B cell (primary cell): Measurements from ENCODE around the gene CAPN12. TPM values are rescaled to one million over a fixed set of nuclear protein-coding genes. Genes with fewer than 3 reads are reported as not detected.
"Not testable (repeated sequence)": the region's sequence is repeated elsewhere in the genome, so short reads cannot be mapped to it uniquely, and the experiment has no call there.

Experiments
- ATAC-seq: fragments of 200-7000 bp; cut with Tn5 transposase; one replicate; pipeline ENCODE4 v1.10.0; 2021; ENCODE audit warnings: low read depth, mild to moderate bottlenecking, moderate number of reproducible peaks, moderate library complexity
- CTCF ChIA-PET: fragments of 350-600 bp; sonication (Branson Sonifier 250); formaldehyde crosslinking; loops from one replicate; lab custom pipeline; 2021; ENCODE audit warnings: antibody characterized with exemption, inconsistent platforms; lab: Charles Lee
- POLR2A ChIA-PET: fragments of 350-600 bp; sonication (Branson Sonifier 250); formaldehyde crosslinking; loops from one replicate; lab custom pipeline; 2021; ENCODE audit warnings: antibody characterized with exemption; lab: Charles Lee
- DNase-seq: peaks from one replicate; pipeline ENCODE4 v3.0.0; 2013
- H2AFZ ChIP-seq: 2 replicates; pipeline ENCODE4 v1.6.1; 2012; ENCODE audit warnings: mild to moderate bottlenecking, low read depth, low read length; ENCODE audit not compliant: insufficient read depth, poor library complexity, severe bottlenecking
- H3K27ac ChIP-seq, 2 donors: 1 replicate in 1 of 2; 2 replicates in 1 of 2; pipeline ENCODE4 v1.5.1; 2012 to 2013; ENCODE audit warnings: low read length in 2 of 2, mild to moderate bottlenecking in 2 of 2, moderate library complexity in 1 of 2
- H3K27me3 ChIP-seq, 4 experiments: fragments of 200-600 bp in 1 of 4; sonication (generic) in 1 of 4; replicated peaks in 1 of 4; 1 replicate in 2 of 4; 2 replicates in 2 of 4; pipeline versions ENCODE4 v1.6.1 to v1.7.0; 2013 to 2016; ENCODE audit warnings: low read length in 3 of 4, mild to moderate bottlenecking in 2 of 4, mixed read lengths in 1 of 4, moderate library complexity in 1 of 4; ENCODE audit not compliant: insufficient read depth in 4 of 4, control insufficient read depth in 3 of 4; ENCODE audit errors: control extremely low read depth in 1 of 4
- H3K36me3 ChIP-seq, 2 experiments: replicated peaks in 1 of 2; 1 replicate in 1 of 2; 2 replicates in 1 of 2; pipeline versions ENCODE4 v1.6.1 to v1.7.1; 2013; ENCODE audit warnings: low read length in 1 of 2; ENCODE audit not compliant: insufficient read depth in 2 of 2, control insufficient read depth in 1 of 2; ENCODE audit errors: control extremely low read depth in 1 of 2, extremely low read depth in 1 of 2
- H3K4me1 ChIP-seq, 2 donors: fragments of 200-600 bp in 1 of 2; sonication (generic) in 1 of 2; 1 replicate in 1 of 2; 2 replicates in 1 of 2; pipeline versions ENCODE4 v1.5.1 to v1.6.1; 2013 to 2017; ENCODE audit warnings: low read length in 2 of 2; ENCODE audit not compliant: control insufficient read depth in 2 of 2, insufficient read depth in 2 of 2
- H3K4me2 ChIP-seq: replicated peaks from 2 replicates; pipeline ENCODE3; 2012; ENCODE audit warnings: mild to moderate bottlenecking, low read depth, low read length; ENCODE audit not compliant: poor library complexity, severe bottlenecking
- H3K4me3 ChIP-seq, 5 experiments: fragments of 200-600 bp in 1 of 5; sonication (generic) in 1 of 5; 1 replicate in 3 of 5; 2 replicates in 2 of 5; pipeline versions ENCODE4 v1.5.1 to v1.7.0; 2011 to 2016; ENCODE audit warnings: low read length in 4 of 5, mild to moderate bottlenecking in 4 of 5, low read depth in 2 of 5, control low read depth in 1 of 5, moderate library complexity in 1 of 5; ENCODE audit not compliant: insufficient read depth in 1 of 5; ENCODE audit errors: control extremely low read depth in 1 of 5, extremely low read depth in 1 of 5
- H3K79me2 ChIP-seq: fragments of 200-600 bp; sonication (generic); one replicate; pipeline ENCODE4 v1.6.0; 2016; ENCODE audit warnings: low read length; ENCODE audit not compliant: control insufficient read depth, insufficient read depth
- H3K9ac ChIP-seq: fragments of 200-600 bp; sonication (generic); 2 replicates; pipeline ENCODE4 v1.6.1; 2017; ENCODE audit warnings: mild to moderate bottlenecking, low read length, moderate library complexity
- H3K9me3 ChIP-seq, 3 donors: one replicate each; pipeline versions ENCODE4 v1.6.1 to v1.7.1; 2013; ENCODE audit warnings: low read length in 2 of 3; ENCODE audit not compliant: control insufficient read depth in 2 of 3, insufficient read depth in 1 of 3; ENCODE audit errors: control extremely low read depth in 1 of 3
- H4K20me1 ChIP-seq: 2 replicates; pipeline ENCODE4 v1.6.0; 2012; ENCODE audit warnings: mild to moderate bottlenecking, low read length; ENCODE audit not compliant: insufficient read depth, control insufficient read depth, poor library complexity, severe bottlenecking
- H3K27ac Mint-ChIP-seq: one replicate; pipeline ENCODE4 v1.8.0; 2021; ENCODE audit warnings: mixed read lengths
- H3K27me3 Mint-ChIP-seq: one replicate; pipeline ENCODE4 v1.8.0; 2021; ENCODE audit warnings: mixed read lengths
- H3K4me1 Mint-ChIP-seq: one replicate; pipeline ENCODE4 v1.8.0; 2021; ENCODE audit warnings: mixed read lengths
- H3K4me3 Mint-ChIP-seq: one replicate; pipeline ENCODE4 v1.8.0; 2021; ENCODE audit warnings: mixed read lengths
- H3K9me3 Mint-ChIP-seq: one replicate; pipeline ENCODE4 v1.8.0; 2022; ENCODE audit warnings: mixed read lengths; ENCODE audit not compliant: insufficient read depth
- CTCF ChIP-seq: fragments of 200-600 bp; IDR thresholded peaks from one replicate; pipeline ENCODE4 v1.8.0; 2022; ENCODE audit warnings: antibody characterized with exemption, mild to moderate bottlenecking
- EZH2 ChIP-seq: IDR thresholded peaks from 2 replicates; pipeline ENCODE4 v1.6.1; 2012; ENCODE audit warnings: borderline replicate concordance, low read depth, mild to moderate bottlenecking, moderate library complexity, low read length; ENCODE audit not compliant: insufficient read depth, poor library complexity, severe bottlenecking
- WGBS: methylation state at CpG from one replicate; pipeline ENCODE4 v1.1.5; 2013; ENCODE audit warnings: missing lambda C conversion rate; ENCODE audit not compliant: insufficient coverage; 5-methylcytosine and 5-hydroxymethylcytosine counted together
- intact Hi-C: fragments of 100-400 bp; cut with micrococcal nuclease; formaldehyde crosslinking; loops from one replicate; pipeline ENCODE4 v1.10.0; 2022
- polyA plus RNA-seq: library from polyadenylated mRNA; depleted of rRNA; stranded (reverse); fragments of >200 nt; gene quantifications from 2 replicates; pipeline ENCODE4 v1.2.3, GENCODE V29; 2012
- total RNA-seq, 2 donors: library from RNA; stranded (reverse); fragments of 120-200 nt in 1 of 2; gene quantifications; 1 replicate in 1 of 2; 2 replicates in 1 of 2; pipeline versions ENCODE4 v1.2.3 to v1.2.4, GENCODE V29; 2013 to 2022

The CAPN12 gene
- total and polyA plus RNA-seq, 2 donors (not counting 1 experiment from before 2014, with no cell fraction given) = 28.6 to 104 TPM

- Mint-ChIP-seq H3K4me1 (peaks cover 11% of the 10 kb centered on the region), H3K27me3 (no peaks in the 10 kb centered on the region), H3K4me3 (no peak overlapping the region), H3K27ac (no peak overlapping the region), H3K9me3 (no peaks in the 10 kb centered on the region)
- no peaks in the 10 kb centered on the region for H3K36me3 ChIP-seq
- H3K27me3 ChIP-seq = no peaks in the 10 kb centered on the region
- no peak for TF ChIP-seq CTCF
- TF ChIP-seq EZH2 = no peak
- CTCF ChIA-PET = no interaction called here
- POLR2A ChIA-PET = no interaction called here
- no peak overlapping the region for H3K27ac ChIP-seq
- H3K9ac ChIP-seq = no peak overlapping the region
- H4K20me1 ChIP-seq = no peaks in the 10 kb centered on the region
- H3K79me2 ChIP-seq = no peaks in the 10 kb centered on the region
- no peak for ATAC-seq
- intact Hi-C loops = no loop called here
- no peak for DNase-seq
- no peak overlapping the region for H3K4me3 ChIP-seq
- WGBS = 100% methylated on average over 1 of the region's 3 CpGs
- H3K9me3 ChIP-seq = no peaks in the 10 kb centered on the region
- peaks cover 0 to 3% of the 10 kb centered on the region in 2 donors for H3K4me1 ChIP-seq
- H2AFZ ChIP-seq = no peak overlapping the region
- H3K4me2 ChIP-seq = no peak overlapping the region
These were observed 19.5 kb upstream of the CAPN12 start for GRCh38 chr19:38763795-38764220.

DNA sequence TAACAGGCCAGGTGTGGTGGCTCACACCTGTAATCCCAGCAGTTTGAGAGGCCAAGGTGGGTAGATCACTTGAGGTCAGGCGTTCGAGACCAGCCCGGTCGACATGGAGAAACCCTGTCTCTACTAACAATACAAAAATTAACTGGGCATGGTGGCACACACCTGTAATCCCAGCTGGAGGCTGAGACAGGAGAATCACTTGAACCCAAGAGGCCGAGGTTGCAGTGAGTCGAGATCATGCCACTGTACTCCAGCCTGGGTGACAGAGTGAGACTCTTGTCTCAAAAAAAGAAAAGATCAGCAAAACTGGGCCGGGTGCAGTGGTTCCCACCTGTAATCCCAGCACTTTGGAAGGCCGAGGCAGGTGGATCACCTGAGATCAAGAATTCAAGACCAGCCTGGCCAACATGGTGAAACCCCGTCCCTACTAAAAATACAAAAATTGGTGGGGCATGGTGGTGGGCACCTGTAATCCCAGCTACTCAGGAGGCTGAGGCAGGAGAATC, 17.7 kb upstream of the CAPN12 start:
- H2AFZ ChIP-seq, H3K4me3 Mint-ChIP-seq, H3K27me3 Mint-ChIP-seq, H3K36me3 ChIP-seq, H4K20me1 ChIP-seq, H3K9me3 ChIP-seq, H3K9ac ChIP-seq, H3K4me1 ChIP-seq, DNase-seq, ATAC-seq, H3K27ac ChIP-seq, intact Hi-C loops, H3K79me2 ChIP-seq, H3K4me3 ChIP-seq, H3K27me3 ChIP-seq, H3K27ac Mint-ChIP-seq, H3K4me1 Mint-ChIP-seq, H3K4me2 ChIP-seq, H3K9me3 Mint-ChIP-seq: not testable (repeated sequence)
- ChIA-PET CTCF (interaction anchor here (1.0 kb wide), 1 partner anchor 126 kb away, joined by 4 read pairs; no protein-coding TSS in a partner anchor), POLR2A (interaction anchor here (0.7 kb wide), 1 partner anchor 770 kb away, joined by 4 read pairs; no protein-coding TSS in a partner anchor)
- WGBS = 100% methylated on average over 6 of the region's 9 CpGs

GRCh38 chr19:38760805-38761517, 16.7 kb upstream of the CAPN12 start:
- H3K79me2 ChIP-seq, H3K4me1 Mint-ChIP-seq, H3K4me2 ChIP-seq, H3K9me3 Mint-ChIP-seq, H3K27me3 Mint-ChIP-seq, H3K4me3 ChIP-seq, H3K27ac ChIP-seq, H3K27me3 ChIP-seq, H4K20me1 ChIP-seq, H3K4me1 ChIP-seq, DNase-seq, ATAC-seq, H3K9me3 ChIP-seq, H3K36me3 ChIP-seq, H3K9ac ChIP-seq, H2AFZ ChIP-seq, intact Hi-C loops, H3K4me3 Mint-ChIP-seq, H3K27ac Mint-ChIP-seq: not testable (repeated sequence)
- 80% methylated on average over 1 of the region's 6 CpGs for WGBS
- CTCF ChIA-PET = interaction anchor here (0.6 to 1.0 kb wide), 3 partner anchors 61 to 722 kb away, joined by 3 to 4 read pairs (median 4); no protein-coding TSS in a partner anchor
- POLR2A ChIA-PET = interaction anchor here (0.7 kb wide), 1 partner anchor 771 kb away, joined by 4 read pairs; no protein-coding TSS in a partner anchor
